Hepatocyte (in vitro differentiated cells): ENCODE results near the gene ITM2B. TPM values are rescaled to one million over a fixed set of nuclear protein-coding genes. Genes with fewer than 3 reads are reported as not detected.

Source experiments
- DNase-seq: peaks from one replicate; pipeline ENCODE4 v3.0.0-alpha.2; 2016; ENCODE audit warnings: low spot score
- H2AFZ ChIP-seq: fragments of 200-600 bp; sonication (generic); 2 replicates; pipeline ENCODE4 v1.6.0; 2016; ENCODE audit warnings: antibody characterized with exemption, mild to moderate bottlenecking
- H3K27ac ChIP-seq: fragments of 200-600 bp; sonication (generic); 2 replicates; pipeline ENCODE4 v1.5.1; 2016; ENCODE audit warnings: mild to moderate bottlenecking
- H3K27me3 ChIP-seq: fragments of 200-600 bp; sonication (generic); 2 replicates; pipeline ENCODE4 v1.6.1; 2016
- H3K36me3 ChIP-seq: fragments of 200-600 bp; sonication (generic); replicated peaks from 2 replicates; pipeline ENCODE4 v1.5.1; 2016; ENCODE audit warnings: low read depth; ENCODE audit not compliant: insufficient read depth
- H3K4me1 ChIP-seq: fragments of 200-600 bp; sonication (generic); 2 replicates; pipeline ENCODE4 v1.5.1; 2016; ENCODE audit warnings: mild to moderate bottlenecking, moderate library complexity; ENCODE audit not compliant: insufficient read depth
- H3K4me2 ChIP-seq: fragments of 200-600 bp; sonication (generic); 2 replicates; pipeline ENCODE4 v1.6.0; 2016
- H3K4me3 ChIP-seq: fragments of 200-600 bp; sonication (generic); 2 replicates; pipeline ENCODE4 v1.5.1; 2016; ENCODE audit warnings: mild to moderate bottlenecking
- H3K79me2 ChIP-seq: fragments of 200-600 bp; sonication (generic); 2 replicates; pipeline ENCODE4 v1.6.0; 2017; ENCODE audit warnings: mild to moderate bottlenecking
- H3K9me2 ChIP-seq: fragments of 200-600 bp; sonication (generic); replicated peaks from 2 replicates; pipeline ENCODE4 v1.6.0; 2017; ENCODE audit warnings: mild to moderate bottlenecking; ENCODE audit not compliant: insufficient read depth
- H3K9me3 ChIP-seq: fragments of 200-600 bp; sonication (generic); 2 replicates; pipeline ENCODE4 v1.5.1; 2016; ENCODE audit warnings: low read depth, mild to moderate bottlenecking
- H4K20me1 ChIP-seq: fragments of 200-600 bp; sonication (generic); 2 replicates; pipeline ENCODE4 v1.6.0; 2016; ENCODE audit warnings: mild to moderate bottlenecking; ENCODE audit not compliant: insufficient read depth, poor library complexity, severe bottlenecking
- EZH2 ChIP-seq: fragments of 200-600 bp; sonication (generic); IDR thresholded peaks from 2 replicates; pipeline ENCODE4 v1.6.1; 2016; ENCODE audit warnings: antibody characterized with exemption, mild to moderate bottlenecking, borderline replicate concordance
- EZH2phosphoT487 ChIP-seq: fragments of 200-600 bp; sonication (generic); IDR thresholded peaks from one replicate; pipeline ENCODE4 v1.6.1; 2018; ENCODE audit warnings: antibody characterized with exemption, mild to moderate bottlenecking, low read depth, moderate library complexity; ENCODE audit not compliant: unreplicated experiment, severe bottlenecking
- WGBS: methylation state at CpG from one replicate; pipeline ENCODE4 v1.1.6; 2016; ENCODE audit warnings: low lambda C conversion rate; ENCODE audit errors: missing lambda C conversion rate; 5-methylcytosine and 5-hydroxymethylcytosine counted together
- polyA plus RNA-seq: library from polyadenylated mRNA; unstranded; fragments of >200 nt; fragmentation: Nextera tagmentation; extraction: Ambion mirVana; gene quantifications from 2 replicates; pipeline ENCODE4 v1.2.1, GENCODE V29; 2016
- total RNA-seq: library from RNA; depleted of rRNA; stranded (reverse); fragments of >200 nt; gene quantifications from 2 replicates; pipeline ENCODE4 v1.2.3, GENCODE V29; 2014
- TF ChIP-seq, protein P1 (sequence below): fragments of 200-600 bp; sonication (generic); IDR thresholded peaks from 2 replicates; pipeline ENCODE4 v1.5.1; 2016; ENCODE audit warnings: antibody characterized with exemption, mild to moderate bottlenecking; ENCODE audit not compliant: poor library complexity

The ITM2B gene
- total and polyA plus RNA-seq, 2 experiments from 2014 or later = 449 to 588 TPM

- Histone ChIP-seq H3K4me3 (no peak overlapping the region), H3K4me2 (peak overlapping the region; percentile 44), H4K20me1 (peaks cover 6% of the 10 kb centered on the region), H3K79me2 (peaks cover 25% of the 10 kb centered on the region), H3K27me3 (no peaks in the 10 kb centered on the region), H3K36me3 (no peaks in the 10 kb centered on the region), H3K9me2 (no peaks in the 10 kb centered on the region), H3K9me3 (no peaks in the 10 kb centered on the region), H2AFZ (peak overlapping the region; percentile 21), H3K27ac (peak overlapping the region; percentile 99), H3K4me1 (peaks cover 18% of the 10 kb centered on the region)
- no peak for DNase-seq
- TF ChIP-seq, protein P1, sequence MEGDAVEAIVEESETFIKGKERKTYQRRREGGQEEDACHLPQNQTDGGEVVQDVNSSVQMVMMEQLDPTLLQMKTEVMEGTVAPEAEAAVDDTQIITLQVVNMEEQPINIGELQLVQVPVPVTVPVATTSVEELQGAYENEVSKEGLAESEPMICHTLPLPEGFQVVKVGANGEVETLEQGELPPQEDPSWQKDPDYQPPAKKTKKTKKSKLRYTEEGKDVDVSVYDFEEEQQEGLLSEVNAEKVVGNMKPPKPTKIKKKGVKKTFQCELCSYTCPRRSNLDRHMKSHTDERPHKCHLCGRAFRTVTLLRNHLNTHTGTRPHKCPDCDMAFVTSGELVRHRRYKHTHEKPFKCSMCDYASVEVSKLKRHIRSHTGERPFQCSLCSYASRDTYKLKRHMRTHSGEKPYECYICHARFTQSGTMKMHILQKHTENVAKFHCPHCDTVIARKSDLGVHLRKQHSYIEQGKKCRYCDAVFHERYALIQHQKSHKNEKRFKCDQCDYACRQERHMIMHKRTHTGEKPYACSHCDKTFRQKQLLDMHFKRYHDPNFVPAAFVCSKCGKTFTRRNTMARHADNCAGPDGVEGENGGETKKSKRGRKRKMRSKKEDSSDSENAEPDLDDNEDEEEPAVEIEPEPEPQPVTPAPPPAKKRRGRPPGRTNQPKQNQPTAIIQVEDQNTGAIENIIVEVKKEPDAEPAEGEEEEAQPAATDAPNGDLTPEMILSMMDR = no peak
- no peak for TF ChIP-seq EZH2
- no peak for TF ChIP-seq EZH2phosphoT487
- 76% methylated on average over 2 of the region's 2 CpGs for WGBS
These were observed 2.5 kb upstream of the ITM2B start for GRCh38 chr13:48230541-48230940.

DNA sequence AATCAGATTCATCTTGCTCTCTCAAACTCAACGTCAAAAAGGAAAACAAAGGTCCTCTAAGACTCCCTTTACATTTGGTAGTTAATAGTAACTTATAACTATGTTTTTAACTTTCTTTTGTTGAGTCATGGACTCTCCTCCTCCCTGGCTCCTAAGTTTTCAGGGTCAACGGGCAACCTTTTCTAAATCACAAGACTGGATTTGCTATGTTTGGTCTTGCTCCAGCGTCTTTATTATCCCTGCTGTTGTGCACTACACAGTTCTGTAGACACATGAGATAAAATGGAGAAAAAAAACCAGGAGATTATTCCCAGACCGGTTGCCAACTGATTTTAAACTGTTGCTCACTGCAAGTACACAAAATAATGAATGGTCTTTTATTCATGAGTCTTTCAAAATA lies 1.9 kb upstream of the ITM2B start:
- Histone ChIP-seq H4K20me1 (peaks cover 11% of the 10 kb centered on the region), H3K36me3 (no peaks in the 10 kb centered on the region), H2AFZ (peak overlapping the region; percentile 21), H3K79me2 (peaks cover 30% of the 10 kb centered on the region), H3K4me1 (peaks cover 24% of the 10 kb centered on the region), H3K4me3 (no peak overlapping the region), H3K27ac (peak overlapping the region; percentile 99), H3K9me2 (no peaks in the 10 kb centered on the region), H3K4me2 (peak overlapping the region; percentile 44), H3K27me3 (no peaks in the 10 kb centered on the region), H3K9me3 (no peaks in the 10 kb centered on the region)
- peak; percentile 32 for DNase-seq
- TF ChIP-seq EZH2 (no peak), EZH2phosphoT487 (no peak)
- TF ChIP-seq, protein P1 = no peak
- WGBS = 32% methylated on average over 4 of the region's 4 CpGs

DNA sequence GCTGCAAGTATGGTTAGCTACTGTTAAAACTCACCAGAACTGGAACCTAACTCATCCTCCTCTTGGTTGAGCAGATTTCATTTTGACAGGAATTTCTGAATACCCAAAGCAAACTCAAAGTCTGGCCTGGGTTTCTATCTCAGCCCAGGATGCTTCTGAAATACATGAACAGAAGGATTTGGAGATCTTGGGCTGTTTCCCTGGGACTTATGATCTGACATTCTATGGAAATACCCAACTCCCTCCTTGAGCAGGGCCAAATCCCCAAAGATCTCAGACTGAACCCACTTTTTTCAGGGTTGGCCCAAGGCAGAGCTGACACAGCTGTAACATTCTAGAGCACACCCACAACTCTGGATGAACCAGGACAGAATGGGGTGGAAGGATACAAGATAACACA lies 1.1 kb upstream of the ITM2B start:
- no peak overlapping the region for H3K4me3 ChIP-seq
- H3K4me1 ChIP-seq = peaks cover 32% of the 10 kb centered on the region
- no peak for TF ChIP-seq EZH2
- TF ChIP-seq EZH2phosphoT487 = no peak
- TF ChIP-seq, protein P1 = no peak
- no peaks in the 10 kb centered on the region for H3K27me3 ChIP-seq
- peaks cover 39% of the 10 kb centered on the region for H3K79me2 ChIP-seq
- H3K9me3 ChIP-seq = no peaks in the 10 kb centered on the region
- DNase-seq = no peak
- H3K4me2 ChIP-seq = peak overlapping the region; percentile 79
- peak overlapping the region; percentile 99 for H3K27ac ChIP-seq
- H4K20me1 ChIP-seq = peaks cover 19% of the 10 kb centered on the region
- no peaks in the 10 kb centered on the region for H3K36me3 ChIP-seq
- H3K9me2 ChIP-seq = no peaks in the 10 kb centered on the region
- peak overlapping the region; percentile 83 for H2AFZ ChIP-seq

GRCh38 chr13:48232420-48233045 lies 473 bp upstream of the ITM2B start:
- Histone ChIP-seq H3K27ac (peak overlapping the region; percentile 99), H3K9me2 (no peaks in the 10 kb centered on the region), H3K4me2 (peak overlapping the region; percentile 79), H3K36me3 (no peaks in the 10 kb centered on the region), H4K20me1 (peaks cover 25% of the 10 kb centered on the region), H3K4me1 (peaks cover 38% of the 10 kb centered on the region), H3K79me2 (peaks cover 45% of the 10 kb centered on the region), H3K9me3 (no peaks in the 10 kb centered on the region), H3K4me3 (peak overlapping the region; percentile 95), H3K27me3 (no peaks in the 10 kb centered on the region), H2AFZ (peak overlapping the region; percentile 83)
- DNase-seq = no peak
- 22% methylated on average over 22 of the region's 23 CpGs for WGBS
- TF ChIP-seq EZH2phosphoT487 (no peak), EZH2 (no peak)
- TF ChIP-seq, protein P1 = no peak
